SK-N-SH (cell line): Measurements from ENCODE around the gene MAP3K8. TPM values are rescaled to one million over a fixed set of nuclear protein-coding genes. Genes with fewer than 3 reads are reported as not detected.

Experiments used
- CTCF ChIA-PET: fragments of 300-600, 350-600 bp; formaldehyde crosslinking; extraction: SDS; loops from one replicate; lab custom pipeline; 2021; lab: Yijun Ruan, JAX
- POLR2A ChIA-PET: fragments of 350-600 bp; sonication (Branson Sonifier 250); formaldehyde crosslinking; extraction: SDS; loops from one replicate; lab custom pipeline; 2020; ENCODE audit warnings: antibody characterized with exemption, inconsistent platforms; lab: Yijun Ruan, JAX
- DNase-seq: peaks from one replicate; pipeline ENCODE4 v3.0.0; 2012
- H2AFZ ChIP-seq: fragments of 200-600 bp; sonication (generic); 2 replicates; pipeline ENCODE4 v1.8.1; 2016; ENCODE audit warnings: antibody characterized with exemption, mild to moderate bottlenecking, low read depth
- H3F3A ChIP-seq: fragments of 200-600 bp; sonication (generic); replicated peaks from 2 replicates; pipeline ENCODE3; 2016; ENCODE audit warnings: antibody characterized with exemption, mild to moderate bottlenecking; ENCODE audit not compliant: insufficient read depth
- H3K27ac ChIP-seq, 2 experiments: fragments of 200-500 bp in 1 of 2; fragments of 200-600 bp in 1 of 2; sonication (Bioruptor generic) in 1 of 2; sonication (generic), shearing (Covaris generic) in 1 of 2; 2 replicates each; pipeline versions ENCODE4 v1.5.1 to v1.6.1; 2014 to 2016; ENCODE audit warnings: low read depth in 2 of 2, inconsistent platforms in 1 of 2, low read length in 1 of 2, mild to moderate bottlenecking in 1 of 2, mixed read lengths in 1 of 2
- H3K27me3 ChIP-seq: fragments of 200-600 bp; sonication (generic), shearing (Covaris generic); 2 replicates; pipeline ENCODE4 v1.6.1; 2016; ENCODE audit warnings: mixed run types; ENCODE audit not compliant: insufficient read depth
- H3K36me3 ChIP-seq, 2 experiments: fragments of 200-500 bp in 1 of 2; fragments of 200-600 bp in 1 of 2; sonication (Bioruptor generic) in 1 of 2; sonication (generic) in 1 of 2; replicated peaks in 1 of 2; 2 replicates each; pipeline versions ENCODE3 to v1.5.1; 2014 to 2016; ENCODE audit warnings: low read length in 1 of 2, mild to moderate bottlenecking in 1 of 2; ENCODE audit not compliant: insufficient read depth in 2 of 2, control insufficient read depth in 1 of 2
- H3K4me1 ChIP-seq, 2 experiments: fragments of 200-500 bp in 1 of 2; fragments of 200-600 bp in 1 of 2; sonication (Bioruptor generic) in 1 of 2; sonication (generic), shearing (Covaris generic) in 1 of 2; 2 replicates each; pipeline versions ENCODE4 v1.5.1 to v1.6.1; 2014 to 2016; ENCODE audit warnings: low read depth in 1 of 2, low read length in 1 of 2, mixed run types in 1 of 2; ENCODE audit not compliant: insufficient read depth in 2 of 2, control insufficient read depth in 1 of 2
- H3K4me2 ChIP-seq: fragments of 200-600 bp; sonication (generic), shearing (Covaris generic); 2 replicates; pipeline ENCODE4 v1.6.1; 2017; ENCODE audit warnings: mixed run types
- H3K4me3 ChIP-seq, 2 experiments: fragments of 200-500 bp in 1 of 2; fragments of 200-600 bp in 1 of 2; sonication (Bioruptor generic) in 1 of 2; sonication (generic), shearing (Covaris generic) in 1 of 2; 2 replicates each; pipeline versions ENCODE4 v1.5.1 to v1.8.1; 2014 to 2016; ENCODE audit warnings: low read depth in 2 of 2, inconsistent platforms in 1 of 2, low read length in 1 of 2, mild to moderate bottlenecking in 1 of 2, mixed read lengths in 1 of 2, moderate library complexity in 1 of 2
- H3K79me2 ChIP-seq: fragments of 200-600 bp; sonication (generic); 2 replicates; pipeline ENCODE4 v1.8.1; 2017; ENCODE audit warnings: mild to moderate bottlenecking; ENCODE audit not compliant: insufficient read depth
- H3K9ac ChIP-seq: fragments of 200-600 bp; sonication (generic); 2 replicates; pipeline ENCODE4 v1.6.1; 2017; ENCODE audit warnings: mixed run types
- H3K9me2 ChIP-seq: fragments of 200-600 bp; sonication (generic); 2 replicates; pipeline ENCODE4 v1.6.1; 2017; ENCODE audit warnings: mixed run types
- H3K9me3 ChIP-seq: fragments of 200-600 bp; sonication (generic); 2 replicates; pipeline ENCODE4 v1.6.1; 2017; ENCODE audit warnings: mixed run types, mild to moderate bottlenecking, moderate library complexity
- H4K20me1 ChIP-seq: fragments of 200-600 bp; sonication (generic); 2 replicates; pipeline ENCODE4 v1.6.1; 2017; ENCODE audit warnings: mild to moderate bottlenecking, mixed run types; ENCODE audit not compliant: insufficient read depth
- ELF1 ChIP-seq: IDR thresholded peaks from 2 replicates; pipeline ENCODE4 v1.4.0; 2012
- EZH2phosphoT487 ChIP-seq: fragments of 200-600 bp; sonication (generic); IDR thresholded peaks from 2 replicates; pipeline ENCODE4 v1.6.1; 2017; ENCODE audit warnings: low read depth, mixed run types, mild to moderate bottlenecking, antibody characterized with exemption, moderate library complexity, borderline replicate concordance
- FOSL2 ChIP-seq: IDR thresholded peaks from 2 replicates; pipeline ENCODE4 v1.4.0; 2012; ENCODE audit warnings: low read depth, mild to moderate bottlenecking, moderate library complexity, borderline replicate concordance
- FOXJ3 ChIP-seq: sonication (generic); formaldehyde crosslinking; IDR thresholded peaks from 2 replicates; pipeline ENCODE4 v1.5.1; 2020; ENCODE audit warnings: mild to moderate bottlenecking, missing genetic modification reagents
- FOXM1 ChIP-seq: IDR thresholded peaks from 2 replicates; pipeline ENCODE4 v1.4.0; 2012; ENCODE audit warnings: low read depth, mild to moderate bottlenecking
- GATA2 ChIP-seq: sonication (generic); formaldehyde crosslinking; IDR thresholded peaks from 2 replicates; pipeline ENCODE4 v1.5.0; 2020; ENCODE audit warnings: mild to moderate bottlenecking, missing genetic modification reagents
- IRF3 ChIP-seq: fragments of 150-350 bp; IDR thresholded peaks from 2 replicates; pipeline ENCODE4 v1.6.1; 2016; ENCODE audit warnings: mild to moderate bottlenecking, low read depth, low read length
- MAX ChIP-seq: IDR thresholded peaks from 2 replicates; pipeline ENCODE4 v1.4.0; 2012; ENCODE audit warnings: low read depth
- NRF1 ChIP-seq: IDR thresholded peaks from 2 replicates; pipeline ENCODE4 v1.6.1; 2012; ENCODE audit warnings: low read depth, mild to moderate bottlenecking, low read length
- WGBS: methylation state at CpG from one replicate; pipeline ENCODE4 v1.1.6; 2017; ENCODE audit warnings: low lambda C conversion rate; 5-methylcytosine and 5-hydroxymethylcytosine counted together
- polyA plus RNA-seq, 3 experiments: library from polyadenylated mRNA; depleted of rRNA; stranded (reverse); fragments of >200 nt; gene quantifications; 2 replicates each; pipeline ENCODE4 v1.2.3, GENCODE V29; 2012

MAP3K8 gene
- polyA plus RNA-seq, 1 of the 3 experiments (the other 2 are of a cell fraction): 3.7 TPM

GRCh38 chr10:30448092-30448491 is 14.1 kb downstream of the MAP3K8 start:
- CTCF ChIA-PET: no interaction called here

GRCh38 chr10:30453764-30454527 is 20.0 kb downstream of the MAP3K8 start:
- H3K9ac ChIP-seq: peak overlapping the region; percentile 22; the same call in 1 of the 2 replicates
- POLR2A ChIA-PET: no interaction called here
- H3F3A ChIP-seq: peaks cover 18% of the 10 kb centered on the region
- 96% methylated on average over 6 of the region's 6 CpGs for WGBS
- no peaks in the 10 kb centered on the region for H3K27me3 ChIP-seq
- DNase-seq: no peak
- no peak overlapping the region; a peak in 1 of 4 replicates for H3K4me3 ChIP-seq
- CTCF ChIA-PET: no interaction called here
- H3K79me2 ChIP-seq: no peaks in the 10 kb centered on the region
- no peaks in the 10 kb centered on the region for H3K9me3 ChIP-seq
- no peaks in the 10 kb centered on the region for H4K20me1 ChIP-seq
- peaks cover 4 to 16% of the 10 kb centered on the region in 2 experiments for H3K36me3 ChIP-seq
- peak overlapping the region; percentile 48 for H3K4me2 ChIP-seq
- peak overlapping the region; percentile 48 to 65; a peak in 3 of 4 replicates for H3K27ac ChIP-seq
- no peaks in the 10 kb centered on the region for H3K9me2 ChIP-seq
- H3K4me1 ChIP-seq: peaks cover 11 to 21% of the 10 kb centered on the region in 2 experiments
- peak overlapping the region; percentile 4; the same call in 1 of the 2 replicates for H2AFZ ChIP-seq
- TF ChIP-seq EZH2phosphoT487 (no peak), FOSL2 (no peak), ELF1 (no peak), NRF1 (no peak)
- TF ChIP-seq, all 33 proteins: peak for 0

More at GRCh38 chr10:30448092-30448491, 14.1 kb downstream of the MAP3K8 start:
- H3K4me1 ChIP-seq: no peaks in the 10 kb centered on the region
- no peaks in the 10 kb centered on the region for H3K9me2 ChIP-seq
- no peaks in the 10 kb centered on the region for H3K9me3 ChIP-seq
- H3K27me3 ChIP-seq: no peaks in the 10 kb centered on the region
- H2AFZ ChIP-seq: no peak overlapping the region
- TF ChIP-seq IRF3 (no peak), FOXJ3 (CRISPR knock-in tag) (no peak), FOXM1 (no peak), MAX (no peak), GATA2 (CRISPR knock-in tag) (no peak)
- TF ChIP-seq, all 33 proteins: peak for 0
- H3K4me2 ChIP-seq: no peak overlapping the region
- no peak overlapping the region for H3K27ac ChIP-seq
- H3K79me2 ChIP-seq: no peaks in the 10 kb centered on the region
- H3K4me3 ChIP-seq: no peak overlapping the region
- H4K20me1 ChIP-seq: no peaks in the 10 kb centered on the region
- DNase-seq: no peak
- peaks cover 4% of the 10 kb centered on the region for H3F3A ChIP-seq
- H3K9ac ChIP-seq: no peak overlapping the region
- H3K36me3 ChIP-seq: peaks cover 10 to 21% of the 10 kb centered on the region in 2 experiments
- 100% methylated on average over 1 of the region's 1 CpG for WGBS
- POLR2A ChIA-PET: no interaction called here
